Measurements from ENCODE around the gene DTYMK.

GRCh38 chr2:241641631-241642030, 45.0 kb downstream of the DTYMK start:
- TF ChIP-seq CTCF (IDR thresholded peaks at IDR 0.05) = no peak
- no peak for TF ChIP-seq ZNF416 (CRISPR knock-in tag; IDR thresholded peaks at IDR 0.05)
- no peak for TF ChIP-seq ETV6 (CRISPR knock-in tag; IDR thresholded peaks at IDR 0.05)
- no peak for TF ChIP-seq ZNF425 (CRISPR knock-in tag; conservative IDR thresholded peaks at IDR 0.05)
- no peak for TF ChIP-seq USF2 (CRISPR knock-in tag; IDR thresholded peaks at IDR 0.05)
- no peak for TF ChIP-seq ZNF232 (CRISPR knock-in tag; IDR thresholded peaks at IDR 0.05)
- TF ChIP-seq ZSCAN18 (CRISPR knock-in tag; IDR thresholded peaks at IDR 0.05) = no peak
- no peak for TF ChIP-seq NR1H2 (CRISPR knock-in tag; IDR thresholded peaks at IDR 0.05)
- no peak for TF ChIP-seq ATF1 (CRISPR knock-in tag; IDR thresholded peaks at IDR 0.05)
- TF ChIP-seq JUN (CRISPR knock-in tag; IDR thresholded peaks at IDR 0.05) = no peak
- no peak for TF ChIP-seq ZNF121 (CRISPR knock-in tag; IDR thresholded peaks at IDR 0.05)
- TF ChIP-seq ESRRA (CRISPR knock-in tag; IDR thresholded peaks at IDR 0.05; ENCODE audit: borderline replicate concordance) = no peak
- TF ChIP-seq OVOL2 (CRISPR knock-in tag; IDR thresholded peaks at IDR 0.05; ENCODE audit: borderline replicate concordance) = no peak
